Immature natural killer cell (primary cell): ENCODE measurements around the gene WFDC1. TPM values are rescaled to one million over a fixed set of nuclear protein-coding genes. Genes with fewer than 3 reads are reported as not detected.

ENCODE experiments used
- DNase-seq, 3 donors: peaks; one replicate each; pipeline ENCODE4 v3.0.0; 2022; ENCODE audit warnings: mixed read lengths in 1 of 3
- H3K27ac Mint-ChIP-seq, 6 donors: one replicate each; pipeline ENCODE4 v1.8.0; 2020; ENCODE audit warnings: mixed read lengths in 6 of 6, mild to moderate bottlenecking in 5 of 6, inconsistent platforms in 4 of 6, moderate library complexity in 3 of 6
- H3K27me3 Mint-ChIP-seq, 3 donors: one replicate each; pipeline ENCODE4 v1.8.0; 2020 to 2021; ENCODE audit warnings: low read depth in 3 of 3, mild to moderate bottlenecking in 3 of 3, mixed read lengths in 3 of 3, moderate library complexity in 3 of 3, inconsistent platforms in 1 of 3
- H3K36me3 Mint-ChIP-seq, 3 donors: one replicate each; pipeline ENCODE4 v1.8.0; 2020; ENCODE audit warnings: mixed read lengths in 3 of 3, inconsistent platforms in 2 of 3, mild to moderate bottlenecking in 2 of 3
- H3K4me1 Mint-ChIP-seq, 2 donors: one replicate each; pipeline ENCODE4 v1.8.0; 2020; ENCODE audit warnings: inconsistent platforms in 2 of 2, mild to moderate bottlenecking in 2 of 2, mixed read lengths in 2 of 2, moderate library complexity in 1 of 2
- H3K4me3 Mint-ChIP-seq, 5 donors: one replicate each; pipeline ENCODE4 v1.8.0; 2020; ENCODE audit warnings: mild to moderate bottlenecking in 5 of 5, mixed read lengths in 5 of 5, inconsistent platforms in 3 of 5, moderate library complexity in 3 of 5
- H3K9me3 Mint-ChIP-seq, 6 donors: one replicate each; pipeline ENCODE4 v1.8.0; 2020; ENCODE audit warnings: mild to moderate bottlenecking in 6 of 6, mixed read lengths in 6 of 6, inconsistent platforms in 4 of 6, moderate library complexity in 3 of 6
- polyA plus RNA-seq, 3 donors: library from polyadenylated mRNA; unstranded; fragments of 300-500 nt; fragmentation: Illumina TruSeq; gene quantifications; one replicate each; pipeline ENCODE4 v1.2.3, GENCODE V29; 2021

Gene WFDC1
- polyA plus RNA-seq, 3 donors from 2014 or later = not detected

DNA sequence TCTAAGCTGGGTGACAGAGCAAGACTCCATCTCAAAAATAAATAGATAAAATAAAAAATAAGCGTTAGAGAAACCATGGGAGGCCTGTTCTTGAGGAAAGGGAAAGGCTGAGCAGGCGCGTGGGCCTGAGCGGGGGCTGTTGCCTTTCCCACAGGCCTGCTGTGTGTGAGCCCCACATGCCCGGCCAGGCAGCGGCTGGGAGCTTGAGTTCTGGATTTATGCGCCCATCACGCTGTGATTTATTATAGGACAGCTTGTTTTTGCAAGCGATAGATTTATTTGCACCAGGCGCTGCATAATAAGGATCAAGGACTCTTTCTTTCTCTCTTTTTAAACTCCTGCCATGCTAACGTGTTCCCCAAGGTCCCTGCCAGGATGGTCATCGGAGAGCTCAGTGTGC is 14.8 kb upstream of the WFDC1 start:
- Mint-ChIP-seq H3K4me1 (no peaks in the 10 kb centered on the region), H3K9me3 (no peaks in the 10 kb centered on the region), H3K36me3 (no peaks in the 10 kb centered on the region), H3K27me3 (peaks cover 0 to 3% (median 2%) of the 10 kb centered on the region in 3 donors), H3K27ac (no peak overlapping the region), H3K4me3 (no peak overlapping the region)
- DNase-seq = no peak

DNA sequence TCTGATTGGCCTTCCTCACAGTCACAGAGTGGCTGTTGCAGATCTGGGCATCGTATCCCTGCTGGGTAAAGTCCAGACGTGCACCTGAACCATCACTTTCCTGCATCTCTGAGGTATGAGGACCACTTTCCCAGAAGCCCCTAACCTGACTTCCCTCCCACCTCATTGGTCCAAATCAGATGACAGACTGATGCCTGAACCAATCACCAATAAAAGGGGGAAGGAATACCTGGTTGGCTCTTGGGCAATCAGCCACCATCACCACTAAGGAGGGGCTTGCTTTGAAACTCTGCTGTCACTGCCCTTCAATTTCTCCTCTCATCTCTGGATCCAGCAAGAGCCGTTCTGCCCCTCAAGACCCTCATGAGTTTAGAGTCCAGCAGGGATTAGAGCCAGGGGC is 13.6 kb upstream of the WFDC1 start:
- DNase-seq = no peak
- Mint-ChIP-seq H3K27me3 (peaks cover 0 to 3% (median 2%) of the 10 kb centered on the region in 3 donors), H3K27ac (no peak overlapping the region), H3K36me3 (no peaks in the 10 kb centered on the region), H3K9me3 (no peaks in the 10 kb centered on the region), H3K4me3 (no peak overlapping the region), H3K4me1 (no peaks in the 10 kb centered on the region)

DNA sequence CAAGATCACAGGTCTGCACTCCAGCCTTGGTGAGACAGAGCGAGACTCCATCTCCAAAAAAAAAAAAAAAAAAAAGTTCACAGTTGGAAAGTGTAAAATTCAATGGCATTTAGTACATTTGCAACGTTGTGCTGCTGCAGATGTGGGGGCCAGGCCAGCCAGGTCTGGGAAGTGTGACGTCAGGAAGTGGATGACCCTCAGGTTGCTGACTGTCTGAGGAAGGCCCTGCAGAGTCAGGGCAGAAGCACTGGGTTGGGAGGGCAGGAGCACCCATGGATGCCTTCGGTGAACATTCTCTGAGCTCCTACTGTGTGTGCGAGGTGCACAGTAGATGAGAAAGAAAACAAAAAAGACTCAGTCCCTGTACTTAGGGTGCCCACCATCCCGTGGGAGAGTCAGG is 12.1 kb upstream of the WFDC1 start:
- Mint-ChIP-seq H3K9me3 (no peaks in the 10 kb centered on the region), H3K4me1 (no peaks in the 10 kb centered on the region), H3K36me3 (no peaks in the 10 kb centered on the region), H3K4me3 (no peak overlapping the region), H3K27me3 (peaks cover 2 to 4% (median 2%) of the 10 kb centered on the region in 3 donors), H3K27ac (no peak overlapping the region)
- DNase-seq = no peak

DNA sequence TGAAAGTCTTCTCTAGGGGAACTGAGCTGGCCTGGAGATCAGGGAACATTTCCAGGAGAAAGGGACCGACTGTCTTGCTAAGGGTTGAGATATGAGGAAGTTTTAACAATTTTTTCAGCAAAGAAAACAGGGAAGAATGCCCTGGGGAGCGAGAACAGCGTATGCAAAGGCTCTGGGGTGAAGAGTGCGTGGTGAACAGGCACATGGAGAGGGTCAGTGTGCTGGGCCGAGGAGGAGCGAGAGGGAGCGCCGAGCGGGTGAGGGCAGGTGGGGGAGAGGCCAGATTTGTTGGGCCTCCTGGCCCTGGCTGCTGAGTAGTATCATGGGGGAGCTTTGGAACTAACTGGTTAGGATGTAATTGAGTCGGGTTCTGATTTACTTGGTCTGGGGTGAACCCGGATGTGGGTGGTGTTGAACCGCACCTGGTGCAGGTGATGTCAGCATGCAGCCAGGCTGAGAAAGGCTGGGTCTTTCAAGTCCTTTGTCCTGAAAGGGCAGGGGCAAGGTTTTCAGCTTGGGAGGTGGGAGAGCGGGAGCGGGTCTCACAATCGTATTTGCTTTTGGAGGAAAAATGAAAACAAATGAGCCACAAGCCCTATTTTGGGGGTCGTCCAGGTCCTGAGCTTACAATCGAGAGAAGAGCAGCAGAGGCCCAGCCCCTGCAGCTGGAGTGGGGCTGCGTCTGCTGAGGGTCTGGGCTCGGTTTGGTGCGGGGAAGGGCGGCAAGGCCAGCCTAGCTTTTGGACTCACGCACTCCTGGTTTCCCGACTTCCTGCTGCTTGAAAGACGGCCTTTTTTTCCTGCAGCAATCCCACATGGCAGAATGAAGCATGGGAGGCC is 11.1 kb upstream of the WFDC1 start:
- no peaks in the 10 kb centered on the region for H3K36me3 Mint-ChIP-seq
- peaks cover 2 to 7% (median 2%) of the 10 kb centered on the region in 3 donors for H3K27me3 Mint-ChIP-seq
- no peaks in the 10 kb centered on the region for H3K9me3 Mint-ChIP-seq
- H3K27ac Mint-ChIP-seq = no peak overlapping the region
- H3K4me3 Mint-ChIP-seq = no peak overlapping the region
- H3K4me1 Mint-ChIP-seq = no peaks in the 10 kb centered on the region
- no peak for DNase-seq

DNA sequence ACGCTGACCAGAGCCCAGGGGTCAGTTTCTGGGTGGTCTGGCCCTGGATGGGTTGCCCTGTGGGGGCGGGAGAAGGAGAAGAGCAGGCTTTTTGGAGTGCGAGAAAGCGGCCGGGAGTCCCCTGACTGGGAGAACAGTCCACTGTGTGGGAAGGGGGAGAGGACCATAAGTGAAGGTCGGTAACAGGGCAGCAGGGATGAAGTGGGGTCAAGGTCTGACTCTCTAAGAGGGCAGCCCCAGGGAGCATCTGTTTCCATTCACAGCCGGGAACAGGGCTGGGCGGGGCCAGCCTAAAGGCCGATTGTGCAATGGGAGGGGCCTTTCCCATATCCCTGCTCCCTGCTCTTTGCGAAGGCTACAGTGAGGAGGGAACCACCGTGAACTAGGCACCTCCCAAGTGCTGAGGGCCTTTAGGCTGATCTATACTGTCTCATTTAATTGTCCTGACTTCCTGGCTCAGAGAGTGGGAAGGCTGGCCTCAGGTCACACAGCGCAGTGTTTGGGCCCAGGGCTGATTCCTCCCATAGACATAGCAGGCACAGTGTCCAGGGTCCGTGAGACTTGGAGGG is 10.4 kb upstream of the WFDC1 start:
- Mint-ChIP-seq H3K9me3 (no peaks in the 10 kb centered on the region), H3K27me3 (peaks cover 2 to 7% (median 2%) of the 10 kb centered on the region in 3 donors), H3K36me3 (no peaks in the 10 kb centered on the region), H3K4me1 (no peaks in the 10 kb centered on the region), H3K4me3 (no peak overlapping the region), H3K27ac (no peak overlapping the region)
- no peak for DNase-seq

DNA sequence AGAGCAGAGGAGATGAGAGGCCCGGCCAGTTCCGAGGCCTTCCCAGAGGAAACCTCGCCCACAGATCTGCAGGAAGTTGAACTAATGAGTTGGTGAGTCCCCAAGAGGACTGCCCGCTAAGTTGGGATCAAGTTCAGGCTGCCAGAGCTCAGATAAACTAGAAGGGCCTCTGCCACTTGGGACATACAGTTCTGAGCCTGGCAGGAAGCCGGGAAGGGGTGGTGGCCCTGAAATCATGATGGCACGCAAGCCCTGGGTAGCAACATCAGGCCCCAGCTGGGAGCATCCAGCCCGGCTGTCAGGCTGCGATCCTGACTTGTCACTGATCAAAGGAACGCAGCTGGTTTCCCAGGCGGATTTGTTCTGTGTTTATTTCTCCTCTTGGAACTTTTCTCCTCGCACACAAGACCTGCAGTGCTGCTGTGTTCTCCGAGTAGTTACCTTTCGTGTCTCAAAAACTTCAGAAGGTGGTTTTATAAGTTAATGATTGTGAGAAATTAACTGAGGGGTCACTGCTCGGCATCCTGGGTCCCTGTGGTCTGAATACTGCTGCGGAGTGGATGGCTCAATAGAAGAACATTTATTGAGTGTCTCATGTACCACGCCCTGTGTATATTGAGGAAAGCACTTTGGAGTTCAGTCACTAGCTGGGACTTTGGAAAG is 8.0 kb upstream of the WFDC1 start:
- Mint-ChIP-seq H3K27ac (no peak overlapping the region), H3K4me1 (no peaks in the 10 kb centered on the region), H3K36me3 (no peaks in the 10 kb centered on the region), H3K27me3 (peaks cover under 1 to 7% (median 2%) of the 10 kb centered on the region in 3 donors), H3K4me3 (no peak overlapping the region), H3K9me3 (no peaks in the 10 kb centered on the region)
- no peak for DNase-seq

DNA sequence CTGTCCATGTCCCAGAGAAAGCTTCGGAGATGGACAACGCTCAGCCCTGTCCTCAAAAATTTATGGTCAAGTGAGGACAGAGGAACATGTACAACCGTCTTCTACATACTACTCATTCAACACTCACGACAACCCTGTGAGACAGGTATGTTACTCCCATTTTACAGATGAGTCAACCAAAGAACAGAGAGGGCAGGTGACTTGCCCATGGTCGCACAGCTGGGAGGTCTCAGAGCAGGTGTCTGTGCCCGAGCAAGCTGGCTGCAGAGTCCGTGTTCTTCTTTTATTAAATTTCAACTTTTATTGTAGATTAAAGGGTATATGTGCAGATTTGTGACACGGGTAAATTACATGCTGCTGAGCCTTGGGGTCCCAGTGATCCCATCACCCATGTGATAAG is 5.8 kb upstream of the WFDC1 start:
- no peaks in the 10 kb centered on the region for H3K4me1 Mint-ChIP-seq
- H3K36me3 Mint-ChIP-seq = no peaks in the 10 kb centered on the region
- H3K27ac Mint-ChIP-seq = no peak overlapping the region

DNA sequence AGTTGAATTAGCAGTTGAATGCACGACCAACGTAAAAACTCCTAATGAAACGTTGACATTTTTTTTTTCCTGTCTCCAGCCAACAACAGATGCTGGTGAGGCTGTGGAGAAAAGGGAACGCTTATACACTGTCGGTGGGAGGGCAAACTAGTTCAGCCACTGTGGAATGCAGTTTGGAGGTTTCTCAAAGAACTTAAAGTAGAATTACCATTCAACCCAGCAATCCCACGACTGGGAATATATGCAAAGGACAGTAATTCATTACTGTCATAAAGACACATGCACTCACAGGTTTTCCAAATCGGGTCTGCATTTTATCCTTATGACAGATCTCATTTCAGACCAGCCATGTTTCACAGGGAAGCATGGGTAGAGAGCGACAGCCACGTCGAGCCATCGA is 3.5 kb upstream of the WFDC1 start:
- peaks cover 2 to 18% (median 6%) of the 10 kb centered on the region in 3 donors for H3K27me3 Mint-ChIP-seq
- no peak overlapping the region for H3K4me3 Mint-ChIP-seq
- DNase-seq = no peak
- no peaks in the 10 kb centered on the region for H3K9me3 Mint-ChIP-seq
- H3K27ac Mint-ChIP-seq = no peak overlapping the region
- H3K4me1 Mint-ChIP-seq = peaks cover 0 to 5% of the 10 kb centered on the region in 2 donors
- H3K36me3 Mint-ChIP-seq = no peaks in the 10 kb centered on the region

More for the DNA sequence above, 5.8 kb upstream of the WFDC1 start:
- no peak for DNase-seq
- Mint-ChIP-seq H3K4me3 (no peak overlapping the region), H3K9me3 (no peaks in the 10 kb centered on the region), H3K27me3 (peaks cover 2 to 11% (median 6%) of the 10 kb centered on the region in 3 donors)

DNA sequence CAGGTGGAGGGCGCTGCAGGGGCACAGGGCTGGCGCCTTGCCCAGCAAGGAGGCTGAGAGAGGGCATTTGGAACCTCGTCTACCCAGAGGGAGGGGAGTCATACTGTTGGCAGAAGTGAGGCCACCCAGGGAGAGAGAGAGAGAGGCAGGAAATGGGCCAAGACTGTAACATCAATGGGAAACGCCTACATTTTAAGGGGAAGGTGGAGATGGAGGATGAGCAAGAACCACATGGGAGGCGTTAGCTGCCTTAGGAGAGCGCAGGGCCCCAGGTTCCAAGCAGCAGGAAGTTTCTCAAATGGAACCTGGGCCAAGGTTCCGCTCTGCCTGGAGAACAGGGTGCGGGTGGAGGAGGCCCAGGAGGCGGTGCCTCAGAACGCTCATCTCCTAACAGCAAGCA is 2.7 kb upstream of the WFDC1 start:
- Mint-ChIP-seq H3K4me3 (no peak overlapping the region), H3K9me3 (no peaks in the 10 kb centered on the region), H3K4me1 (peaks cover 0 to 5% of the 10 kb centered on the region in 2 donors), H3K27me3 (peaks cover 0 to 18% (median 5%) of the 10 kb centered on the region in 3 donors), H3K27ac (no peak overlapping the region), H3K36me3 (no peaks in the 10 kb centered on the region)
- DNase-seq = no peak

DNA sequence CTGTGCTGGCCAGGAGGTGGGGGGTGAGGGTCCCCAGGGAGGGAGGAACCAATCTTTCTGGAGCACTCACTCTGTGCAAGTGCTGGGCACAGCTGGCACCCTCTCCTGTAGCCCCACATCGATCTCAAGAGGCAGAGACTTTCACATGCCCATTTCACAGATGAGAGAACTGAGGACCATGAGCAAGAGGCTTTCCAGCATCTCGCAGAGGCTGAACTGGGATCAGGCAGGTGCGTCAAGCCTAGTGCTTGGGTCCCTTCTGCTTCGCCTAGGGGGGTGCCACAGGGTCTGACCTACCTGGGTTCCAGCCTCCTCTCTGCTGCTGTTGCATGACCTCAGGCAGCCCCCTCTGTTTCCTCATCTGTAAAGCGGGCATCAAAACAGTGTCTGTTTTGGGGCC is 1.3 kb upstream of the WFDC1 start:
- Mint-ChIP-seq H3K27me3 (peaks cover 0 to 20% (median 1%) of the 10 kb centered on the region in 3 donors), H3K4me3 (no peak overlapping the region), H3K4me1 (peaks cover 0 to 5% of the 10 kb centered on the region in 2 donors), H3K9me3 (no peaks in the 10 kb centered on the region), H3K36me3 (no peaks in the 10 kb centered on the region), H3K27ac (no peak overlapping the region)
- DNase-seq = no peak

DNA sequence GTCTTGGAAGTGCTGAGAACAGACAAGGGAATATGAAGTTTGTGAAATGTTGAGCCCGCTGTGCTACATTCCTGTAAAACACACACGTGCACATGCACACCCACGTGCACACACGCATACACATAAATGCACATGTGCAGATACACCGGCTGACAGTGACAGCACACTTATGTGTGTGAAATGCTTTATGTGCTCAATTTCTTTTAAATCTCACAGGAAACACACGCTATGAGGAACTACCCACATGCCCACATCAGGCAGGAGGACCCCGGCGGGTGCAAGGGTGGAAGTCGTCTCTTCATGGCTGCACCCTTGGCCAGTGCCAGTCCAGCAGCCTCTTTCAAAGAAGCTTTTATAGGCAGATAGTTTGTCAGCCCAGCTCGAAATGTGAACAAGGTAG is 561 bp upstream of the WFDC1 start:
- DNase-seq = no peak
- Mint-ChIP-seq H3K36me3 (no peaks in the 10 kb centered on the region), H3K27me3 (peaks cover 0 to 20% (median 1%) of the 10 kb centered on the region in 3 donors), H3K9me3 (no peaks in the 10 kb centered on the region), H3K27ac (no peak overlapping the region), H3K4me1 (peaks cover 0 to 5% of the 10 kb centered on the region in 2 donors), H3K4me3 (peak overlapping the region in 4 of 5 donors; percentile 3 to 42 (median 10))

DNA sequence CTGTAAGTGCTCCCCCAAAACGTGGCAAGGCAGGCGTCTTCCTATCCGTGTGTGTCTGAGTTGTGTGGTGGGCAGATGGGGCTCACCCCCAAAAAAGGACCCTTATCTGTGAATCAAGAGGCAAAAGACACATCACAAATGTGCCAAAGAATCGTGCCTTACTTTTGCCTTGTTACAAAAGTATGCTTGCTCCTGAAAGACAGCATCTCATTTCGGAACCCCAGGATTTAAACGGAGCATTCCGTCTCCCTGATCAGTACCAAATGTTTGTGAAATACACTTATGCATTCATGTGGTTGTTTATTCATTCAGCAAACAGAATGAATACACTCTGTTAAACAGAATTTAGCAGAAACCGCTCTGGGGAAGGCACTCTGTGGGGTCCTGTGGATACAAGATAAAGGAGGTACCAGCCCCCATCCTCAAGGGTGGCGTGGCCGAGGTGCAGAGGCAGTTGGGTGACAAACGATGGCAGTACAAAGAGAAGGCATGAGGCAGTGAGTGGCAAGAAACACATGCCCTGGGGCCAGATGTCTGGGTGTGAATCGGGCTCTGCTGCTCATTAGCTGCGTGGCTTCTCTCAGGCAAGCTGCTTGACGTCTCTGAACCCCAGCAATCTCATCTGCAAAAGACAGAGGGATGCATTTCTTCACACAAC is 654 bp downstream of the WFDC1 start:
- H3K27ac Mint-ChIP-seq = no peak overlapping the region
- H3K36me3 Mint-ChIP-seq = no peaks in the 10 kb centered on the region
- peaks cover 0 to 20% (median 1%) of the 10 kb centered on the region in 3 donors for H3K27me3 Mint-ChIP-seq
- H3K9me3 Mint-ChIP-seq = no peaks in the 10 kb centered on the region
- H3K4me1 Mint-ChIP-seq = peaks cover 0 to 5% of the 10 kb centered on the region in 2 donors
- DNase-seq = no peak
- no peak overlapping the region for H3K4me3 Mint-ChIP-seq

DNA sequence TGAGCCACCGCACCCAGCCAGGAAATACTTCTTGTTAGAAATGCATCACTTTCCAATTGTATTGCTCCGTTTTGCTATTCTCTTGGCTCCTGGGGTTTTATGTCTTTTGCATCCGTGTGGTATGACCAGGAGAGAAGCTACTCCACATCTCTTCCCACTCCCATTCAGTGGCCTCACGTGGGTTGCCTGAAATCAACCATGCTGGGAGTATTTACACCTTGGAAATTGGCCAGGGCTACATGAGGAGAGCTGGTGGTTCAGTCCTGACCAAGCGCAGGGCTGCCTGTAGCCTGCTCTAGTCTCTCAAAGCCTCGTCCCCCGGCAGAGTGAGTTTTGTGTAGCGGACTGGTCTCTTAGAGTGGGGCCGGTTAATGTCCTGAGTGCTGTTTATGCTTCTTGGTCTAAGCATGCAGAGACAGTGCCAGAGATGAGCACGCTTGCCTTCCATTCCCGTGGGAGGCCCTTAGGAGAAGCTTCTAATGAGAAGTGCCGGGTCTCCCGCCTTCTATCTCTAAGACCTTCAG is 3.8 kb downstream of the WFDC1 start:
- Mint-ChIP-seq H3K4me1 (peaks cover 0 to 5% of the 10 kb centered on the region in 2 donors), H3K4me3 (no peak overlapping the region), H3K27ac (no peak overlapping the region), H3K27me3 (peaks cover 0 to 17% (median 0%) of the 10 kb centered on the region in 3 donors), H3K9me3 (no peaks in the 10 kb centered on the region), H3K36me3 (no peaks in the 10 kb centered on the region)
- no peak for DNase-seq
